Right lobe of liver (tissue), 6 donors: ENCODE measurements around the gene NPAS1. TPM values are rescaled to one million over a fixed set of nuclear protein-coding genes. Genes with fewer than 3 reads are reported as not detected.

Experiments
- ATAC-seq, 4 donors: fragments of 200-7000 bp; cut with Tn5 transposase; one replicate each; pipeline ENCODE4 v1.9.1; 2020; ENCODE audit warnings: mild to moderate bottlenecking in 4 of 4, moderate library complexity in 4 of 4
- DNase-seq, 3 donors: peaks; one replicate each; pipeline ENCODE4 v3.0.0-alpha.2; 2020
- H3K27ac ChIP-seq, 3 donors: fragments of 200-600 bp; one replicate each; pipeline ENCODE4 v1.8.0; 2022
- H3K27me3 ChIP-seq, 2 donors: fragments of 200-600 bp; one replicate each; pipeline ENCODE4 v1.8.0; 2022
- H3K36me3 ChIP-seq, 4 donors: fragments of 200-600 bp; sonication (generic) in 1 of 4; one replicate each; pipeline versions ENCODE4 v1.5.1 to v1.8.0; 2017 to 2022; ENCODE audit warnings: control low read depth in 1 of 4
- H3K4me1 ChIP-seq, 4 donors: fragments of 200-600 bp; sonication (generic) in 1 of 4; one replicate each; pipeline versions ENCODE4 v1.5.1 to v1.8.0; 2017 to 2022; ENCODE audit warnings: control low read depth in 1 of 4
- H3K4me3 ChIP-seq, 3 donors: fragments of 200-600 bp; one replicate each; pipeline ENCODE4 v1.8.0; 2022
- H3K9me3 ChIP-seq, 4 donors: fragments of 200-600 bp; sonication (generic) in 1 of 4; one replicate each; pipeline versions ENCODE4 v1.5.1 to v1.8.0; 2017 to 2022; ENCODE audit warnings: control low read depth in 1 of 4
- POLR2A ChIP-seq: fragments of 450-650 bp; IDR thresholded peaks from one replicate; pipeline ENCODE4 v1.6.1; 2017; ENCODE audit warnings: antibody characterized with exemption, mild to moderate bottlenecking
- WGBS: methylation state at CpG from one replicate; pipeline ENCODE4 v1.1.6; 2018; ENCODE audit warnings: low coverage, low lambda C conversion rate; ENCODE audit not compliant: insufficient coverage; ENCODE audit errors: missing lambda C conversion rate; 5-methylcytosine and 5-hydroxymethylcytosine counted together
- intact Hi-C, 2 donors: fragments of 100-400 bp; cut with DNase I; formaldehyde crosslinking; loops; one replicate each; pipeline versions ENCODE4 v1.11.2 to v1.14.1; 2022
- total RNA-seq, 6 experiments: library from RNA; depleted of rRNA in 2 of 6; stranded (reverse); fragments of >200 nt in 2 of 6; fragmentation: NEBNext Ultra II Directional in 3 of 6; extraction: Animal tissue kit (Norgen Biotek cat#: 25700) in 3 of 6; gene quantifications; one replicate each; pipeline versions ENCODE4 v1.1.0 to v1.2.4, GENCODE V29; 2016 to 2023
- TF ChIP-seq, protein P1 (sequence below), 4 donors: fragments of 200-600 bp in 3 of 4; fragments of 450-650 bp in 1 of 4; IDR thresholded peaks; one replicate each; pipeline versions ENCODE4 v1.5.1 to v1.8.0; 2016 to 2022; ENCODE audit warnings: antibody characterized with exemption in 4 of 4, mild to moderate bottlenecking in 2 of 4
- donor health status: DM: no; HTN: yes; CAD: no.
- donor health status: DM: no; HTN: no; CAD: no.
- donor health status: DM: no; HTN: no; CAD: no.
- donor health status: DM: no; HTN: yes; CAD: no.
- donor health status: DM: no; HTN: yes; CAD: no.

NPAS1 gene
- total RNA-seq, 6 experiments from 2014 or later: 1.3 to 1.7 TPM; not detected in 4

DNA sequence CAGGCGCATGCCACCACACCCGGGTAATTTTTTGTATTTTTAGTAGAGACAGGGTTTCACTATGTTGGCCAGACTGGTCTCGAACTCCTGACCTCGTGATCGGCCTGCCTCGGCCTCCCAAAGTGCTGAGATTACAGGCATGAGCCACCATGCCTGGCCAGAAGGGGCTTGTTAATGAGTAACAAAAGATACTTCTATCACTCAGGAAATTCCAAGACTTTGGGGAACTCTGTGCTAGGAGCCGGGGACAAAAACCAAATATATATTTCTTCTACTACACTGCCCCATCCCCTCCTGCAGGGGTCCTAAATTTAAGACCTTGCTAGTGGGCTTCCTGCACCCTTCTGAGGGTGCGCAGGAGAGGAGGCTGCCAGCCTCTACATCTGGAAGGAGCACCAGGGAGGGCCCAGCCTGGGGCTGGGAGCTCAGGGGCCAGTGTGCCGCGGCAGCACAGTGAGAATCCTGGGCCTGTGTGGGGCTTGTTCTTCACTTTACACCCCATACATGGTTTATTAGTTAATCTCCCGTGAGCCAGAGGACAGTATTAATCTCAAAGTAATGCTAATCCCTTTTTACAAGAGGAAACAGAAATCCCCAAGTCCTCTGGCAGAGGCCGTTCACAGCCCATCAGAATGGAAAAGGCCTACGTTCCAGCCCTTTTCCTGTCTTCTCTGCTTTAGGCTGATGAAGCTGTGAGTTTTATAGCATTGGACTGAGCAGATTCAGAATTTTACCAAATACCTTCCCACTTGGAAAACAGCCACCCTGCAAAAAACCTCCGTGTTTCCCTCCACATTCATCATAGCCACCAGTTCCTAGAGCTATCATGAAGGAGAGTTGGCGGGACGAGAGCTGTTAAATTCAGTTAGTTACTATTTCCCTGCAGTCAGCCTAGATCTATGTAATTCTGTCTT, 44.4 kb upstream of the NPAS1 start:
- intact Hi-C loops: no loop called here
- TF ChIP-seq, protein P1, sequence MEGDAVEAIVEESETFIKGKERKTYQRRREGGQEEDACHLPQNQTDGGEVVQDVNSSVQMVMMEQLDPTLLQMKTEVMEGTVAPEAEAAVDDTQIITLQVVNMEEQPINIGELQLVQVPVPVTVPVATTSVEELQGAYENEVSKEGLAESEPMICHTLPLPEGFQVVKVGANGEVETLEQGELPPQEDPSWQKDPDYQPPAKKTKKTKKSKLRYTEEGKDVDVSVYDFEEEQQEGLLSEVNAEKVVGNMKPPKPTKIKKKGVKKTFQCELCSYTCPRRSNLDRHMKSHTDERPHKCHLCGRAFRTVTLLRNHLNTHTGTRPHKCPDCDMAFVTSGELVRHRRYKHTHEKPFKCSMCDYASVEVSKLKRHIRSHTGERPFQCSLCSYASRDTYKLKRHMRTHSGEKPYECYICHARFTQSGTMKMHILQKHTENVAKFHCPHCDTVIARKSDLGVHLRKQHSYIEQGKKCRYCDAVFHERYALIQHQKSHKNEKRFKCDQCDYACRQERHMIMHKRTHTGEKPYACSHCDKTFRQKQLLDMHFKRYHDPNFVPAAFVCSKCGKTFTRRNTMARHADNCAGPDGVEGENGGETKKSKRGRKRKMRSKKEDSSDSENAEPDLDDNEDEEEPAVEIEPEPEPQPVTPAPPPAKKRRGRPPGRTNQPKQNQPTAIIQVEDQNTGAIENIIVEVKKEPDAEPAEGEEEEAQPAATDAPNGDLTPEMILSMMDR (IDR thresholded peaks at IDR 0.05): no peak
- no peak for TF ChIP-seq POLR2A
- Histone ChIP-seq H3K4me1 (peaks cover 0 to 47% (median 30%) of the 10 kb centered on the region in 4 donors), H3K27me3 (no peaks in the 10 kb centered on the region), H3K4me3 (no peak overlapping the region), H3K27ac (peak overlapping the region; percentile 50 to 74 (median 57)), H3K9me3 (no peaks in the 10 kb centered on the region), H3K36me3 (no peaks in the 10 kb centered on the region)
- no peak for DNase-seq
- no peak for ATAC-seq
- WGBS: 49% methylated on average over 11 of the region's 16 CpGs

DNA sequence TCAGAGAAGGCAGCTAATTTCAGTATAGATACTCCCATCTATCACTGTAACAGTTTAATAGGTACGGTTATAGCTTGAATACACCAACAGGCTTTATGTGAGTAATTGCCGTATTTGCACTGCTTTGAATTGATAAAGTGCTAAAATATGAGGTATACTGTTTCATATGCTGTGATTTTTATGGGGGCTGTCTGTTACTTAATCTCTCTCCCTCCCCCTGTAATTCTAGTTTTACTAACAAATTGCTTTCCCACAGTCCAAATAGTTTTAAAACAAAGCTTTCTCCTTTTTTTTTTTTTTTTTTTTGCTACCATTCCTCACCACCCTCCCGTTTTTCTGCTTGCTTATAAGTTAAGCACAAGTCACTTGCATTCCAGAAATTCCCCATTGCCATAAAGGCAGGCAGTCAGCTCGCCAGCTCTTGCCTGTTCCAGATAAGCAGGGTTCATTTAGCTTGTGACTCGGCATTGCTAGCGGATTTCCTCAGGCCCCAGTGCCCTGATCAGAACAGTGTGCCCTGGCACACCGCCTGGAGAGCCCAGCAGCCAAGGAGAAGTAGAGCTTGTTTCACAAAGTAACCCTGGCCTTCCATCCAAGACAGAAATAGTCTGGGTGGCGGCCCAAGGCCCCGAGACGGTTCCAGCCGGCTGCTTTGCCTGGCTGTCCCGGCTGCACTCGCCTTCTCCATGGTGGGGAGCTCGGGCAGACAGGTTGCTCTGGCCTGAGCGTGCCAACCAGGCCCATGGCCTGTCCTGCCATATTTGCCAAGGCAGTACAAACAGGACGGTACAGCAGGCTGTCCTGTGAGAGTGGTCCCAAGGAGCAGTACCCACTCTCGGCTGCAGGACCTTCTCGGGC, 43.5 kb upstream of the NPAS1 start:
- H3K9me3 ChIP-seq: no peaks in the 10 kb centered on the region
- peaks cover 0 to 52% (median 30%) of the 10 kb centered on the region in 4 donors for H3K4me1 ChIP-seq
- no peaks in the 10 kb centered on the region for H3K27me3 ChIP-seq
- DNase-seq (peak; percentile 88 to 94 (median 93)), ATAC-seq (peak; percentile 86 to 89 (median 88))
- peak overlapping the region; percentile 57 to 74 (median 65) for H3K27ac ChIP-seq
- H3K36me3 ChIP-seq: no peaks in the 10 kb centered on the region
- TF ChIP-seq POLR2A: no peak
- TF ChIP-seq, protein P1 (IDR thresholded peaks at IDR 0.05): no peak
- no peak overlapping the region for H3K4me3 ChIP-seq
- 20% methylated on average over 6 of the region's 18 CpGs for WGBS
- intact Hi-C loops: no loop called here

DNA sequence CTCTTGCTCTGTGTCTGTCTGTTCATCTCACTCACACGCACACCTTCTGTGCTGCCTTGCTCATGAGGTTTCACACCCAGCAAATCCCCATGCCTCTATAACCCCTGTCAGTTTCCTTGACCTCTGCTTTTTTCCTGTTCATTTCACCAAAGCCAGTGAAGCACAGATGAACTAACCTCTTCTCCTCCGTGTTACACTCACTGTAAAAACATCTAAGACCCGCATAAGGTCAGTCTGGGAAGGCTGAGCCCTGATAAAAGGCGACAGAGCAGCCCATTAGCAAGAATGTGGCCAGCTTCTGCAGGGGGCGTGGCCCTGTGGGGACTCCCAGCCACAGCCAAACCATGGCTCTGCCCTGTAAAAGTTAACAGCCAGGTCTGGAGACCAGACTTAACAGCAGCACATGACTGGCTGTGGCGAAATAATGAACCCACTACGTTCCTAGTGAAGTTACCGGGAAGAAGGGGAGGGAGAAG, 42.8 kb upstream of the NPAS1 start:
- DNase-seq (no peak), ATAC-seq (peak; percentile 4 to 22 (median 15))
- peaks cover 0 to 59% (median 30%) of the 10 kb centered on the region in 4 donors for H3K4me1 ChIP-seq
- H3K4me3 ChIP-seq: no peak overlapping the region
- H3K27me3 ChIP-seq: no peaks in the 10 kb centered on the region
- TF ChIP-seq POLR2A: no peak
- TF ChIP-seq, protein P1 (IDR thresholded peaks at IDR 0.05): no peak
- H3K27ac ChIP-seq: peak overlapping the region; percentile 57 to 74 (median 65)
- H3K36me3 ChIP-seq: no peaks in the 10 kb centered on the region
- no peaks in the 10 kb centered on the region for H3K9me3 ChIP-seq
- intact Hi-C loops: no loop called here
- WGBS: 31% methylated on average over 7 of the region's 8 CpGs

DNA sequence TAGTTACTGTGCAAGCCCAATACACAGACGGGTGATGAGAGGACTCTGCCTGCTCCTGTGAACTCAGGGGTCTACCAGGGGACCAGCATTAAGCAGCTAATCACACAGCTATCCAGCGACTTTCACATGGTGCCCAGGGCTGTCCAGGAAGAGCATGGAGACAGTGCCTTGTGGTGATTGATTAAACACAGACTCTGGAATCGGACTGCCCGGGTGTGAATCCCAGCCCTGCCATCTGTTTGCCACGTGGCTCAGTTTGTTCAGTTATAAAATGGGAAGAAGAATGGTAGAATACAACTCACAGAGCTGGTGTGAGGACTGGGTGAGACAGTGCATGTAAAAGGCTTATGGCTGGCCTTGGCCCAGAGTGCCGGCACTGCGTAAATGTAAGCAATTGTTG, 42.1 kb upstream of the NPAS1 start:
- 48% methylated on average over 5 of the region's 7 CpGs for WGBS
- DNase-seq (no peak), ATAC-seq (no peak)
- no peaks in the 10 kb centered on the region for H3K9me3 ChIP-seq
- no peak for TF ChIP-seq POLR2A
- TF ChIP-seq, protein P1 (IDR thresholded peaks at IDR 0.05): no peak
- H3K27ac ChIP-seq: peak overlapping the region; percentile 27 to 74 (median 65)
- H3K4me1 ChIP-seq: peaks cover 0 to 64% (median 30%) of the 10 kb centered on the region in 4 donors
- no peaks in the 10 kb centered on the region for H3K27me3 ChIP-seq
- no peaks in the 10 kb centered on the region for H3K36me3 ChIP-seq
- intact Hi-C loops: no loop called here
- no peak overlapping the region for H3K4me3 ChIP-seq
